GM21367 (cell line): ENCODE data around the gene SFXN4.
"Not testable (repeated sequence)": the region's sequence is repeated elsewhere in the genome, so short reads cannot be mapped to it uniquely, and the experiment has no call there.

Source experiments
- ATAC-seq: cut with Tn5 transposase; IDR thresholded peaks from one replicate; pipeline ENCODE4 v1.9.1; 2021; ENCODE audit not compliant: unreplicated experiment

The SFXN4 gene

DNA sequence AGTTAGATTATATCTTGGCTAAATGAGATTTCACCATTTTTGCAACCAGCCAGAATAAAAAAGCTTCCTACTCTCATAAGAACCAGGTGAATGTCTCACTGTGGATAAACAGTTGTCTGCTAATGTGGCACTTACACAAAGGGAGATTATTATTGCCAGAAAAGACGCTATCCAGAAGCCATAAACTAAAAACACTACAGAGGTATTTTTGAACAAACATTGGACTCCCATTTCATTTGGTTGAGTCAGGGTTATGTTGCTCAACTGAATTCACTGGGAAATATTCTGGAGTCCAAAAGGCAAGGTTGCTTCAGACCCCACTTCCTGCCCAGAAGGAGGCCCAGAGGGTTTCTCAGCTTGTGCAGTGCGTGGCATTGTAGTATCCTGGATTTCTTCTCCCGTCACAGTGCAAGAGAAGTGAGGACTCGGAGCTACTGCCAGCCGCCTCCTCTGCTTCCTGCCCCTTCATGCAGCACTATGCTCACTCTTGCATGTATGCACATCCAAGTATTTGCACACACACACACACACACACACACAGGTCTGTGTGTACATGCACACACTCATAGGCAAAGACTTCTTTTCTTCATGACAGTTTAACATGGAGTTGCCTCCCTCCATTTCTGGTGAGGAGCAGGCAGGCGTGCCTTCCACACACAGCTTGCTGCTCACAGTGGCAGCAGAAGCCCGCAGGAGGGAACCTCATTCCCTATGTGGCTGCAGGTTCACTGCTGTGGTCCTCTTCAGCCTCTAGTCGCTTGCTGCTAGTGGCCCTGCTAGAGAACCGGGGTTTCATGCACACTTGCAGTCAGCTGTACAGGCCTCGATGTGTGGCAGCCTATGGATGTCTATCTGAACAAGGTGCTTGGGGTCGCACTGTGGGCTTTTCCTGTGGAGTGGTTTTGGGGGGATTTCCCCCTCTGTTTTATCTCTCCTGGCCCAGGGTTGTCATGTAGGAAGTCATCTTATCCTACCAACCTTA, 51.5 kb downstream of the SFXN4 start:
- no peak for ATAC-seq

GRCh38 chr10:119112056-119112455, 53.5 kb downstream of the SFXN4 start:
- ATAC-seq, result no peak

- ATAC-seq, result not testable (repeated sequence)
Measured at GRCh38 chr10:119107771-119108170, 57.7 kb downstream of the SFXN4 start.

DNA sequence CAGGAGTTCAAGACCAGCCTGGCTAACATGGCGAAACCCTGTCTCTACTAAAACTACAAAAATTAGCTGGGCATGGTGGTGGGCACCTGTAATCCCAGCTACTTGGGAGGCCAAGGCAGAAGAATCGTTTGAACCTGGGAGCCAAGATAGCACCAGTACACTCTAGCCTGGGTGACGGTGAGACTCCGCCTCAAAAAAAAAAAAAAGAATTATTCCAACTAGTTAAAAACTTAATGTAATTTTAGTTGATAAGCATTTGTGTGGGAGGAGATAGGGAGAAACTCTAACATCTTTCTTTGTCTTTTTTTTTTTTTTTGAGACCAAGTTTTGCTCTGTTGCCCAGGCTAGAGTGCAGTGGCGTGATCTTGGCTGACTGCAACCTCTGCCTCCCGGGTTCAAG, 58.4 kb downstream of the SFXN4 start:
- not testable (repeated sequence) for ATAC-seq

DNA sequence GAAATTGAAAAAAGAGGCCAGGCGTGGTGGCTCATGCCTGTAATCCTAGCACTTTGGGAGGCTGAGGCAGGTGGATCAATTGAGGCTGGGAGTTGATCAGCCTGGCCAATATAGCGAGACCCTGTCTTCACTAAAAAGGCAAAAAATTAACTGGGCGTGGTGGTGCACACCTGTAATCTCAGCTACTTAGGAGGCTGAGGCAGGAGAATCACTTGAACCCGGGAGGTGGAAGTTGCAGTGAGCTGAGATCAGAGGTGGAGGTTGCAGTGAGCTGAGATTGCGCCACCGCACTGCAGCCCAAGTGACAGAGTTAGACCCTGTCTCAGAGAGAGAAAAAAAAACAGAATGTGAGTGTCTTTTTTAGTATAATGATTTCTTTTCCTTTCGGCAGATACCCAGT, 59.6 kb downstream of the SFXN4 start:
- not testable (repeated sequence) for ATAC-seq

GRCh38 chr10:119105155-119105554, 60.4 kb downstream of the SFXN4 start:
- ATAC-seq, result no peak

DNA sequence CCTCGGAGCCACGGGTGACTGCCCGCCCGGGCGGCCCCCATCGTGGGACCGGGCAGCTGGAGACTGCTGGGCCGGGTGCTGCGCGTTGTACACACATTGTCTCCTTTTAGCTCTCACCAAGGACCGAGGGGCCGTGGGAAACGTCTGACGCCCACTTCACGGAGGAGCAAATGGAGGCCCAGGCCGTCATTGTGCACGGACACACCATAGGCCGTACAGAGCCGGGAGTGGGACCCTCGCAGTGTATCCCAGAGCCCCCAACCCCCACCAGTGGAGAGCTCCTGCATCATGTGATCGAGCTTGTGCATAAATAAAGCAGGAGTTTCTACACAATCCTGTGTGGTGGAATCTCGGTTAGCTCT, 60.9 kb downstream of the SFXN4 start:
- no peak for ATAC-seq

GRCh38 chr10:119103903-119104653, 61.4 kb downstream of the SFXN4 start, which contains the start of gene DENND10:
Gene DENND10 (plus strand): TSS chr10:119104113. CDS start chr10:119104143, 30 bp downstream.
- peak; percentile 69 for ATAC-seq

DNA sequence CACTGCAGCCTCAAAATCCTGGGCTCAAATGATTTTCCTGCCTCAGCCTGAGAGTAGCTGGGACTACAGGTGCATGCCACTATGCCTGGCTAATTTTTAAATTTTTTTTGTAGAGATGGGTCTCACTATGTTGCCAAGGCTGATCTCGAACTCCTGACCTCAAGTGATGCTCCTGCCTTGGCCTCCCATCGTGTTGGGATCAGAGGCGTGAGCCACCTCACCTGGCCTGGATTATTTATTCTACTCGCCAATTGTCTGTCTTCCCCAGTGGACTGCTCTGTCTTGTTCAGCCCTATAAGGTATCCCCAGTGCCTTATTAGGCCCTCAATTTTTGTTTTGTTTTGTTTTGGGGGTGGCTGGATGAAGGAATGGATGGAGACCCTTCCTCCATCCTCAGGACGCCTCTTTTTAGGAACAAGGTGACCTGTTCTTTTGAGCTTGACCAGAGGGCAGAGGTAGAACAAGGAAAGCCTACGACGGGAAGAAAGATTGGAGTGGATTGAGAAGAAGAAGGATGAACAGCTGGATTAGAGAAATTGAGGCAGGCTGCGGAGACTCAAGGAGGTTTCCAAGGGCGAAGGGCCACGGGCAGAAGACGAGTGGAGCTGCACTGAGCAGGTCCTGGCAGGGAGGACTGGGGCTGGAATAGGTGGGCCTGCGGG, 62.1 kb downstream of the SFXN4 start:
- no peak for ATAC-seq

GRCh38 chr10:119101366-119102098, 64.0 kb downstream of the SFXN4 start:
- ATAC-seq, result no peak

- ATAC-seq, result no peak
Measured at GRCh38 chr10:119100434-119101238, 64.9 kb downstream of the SFXN4 start.

DNA sequence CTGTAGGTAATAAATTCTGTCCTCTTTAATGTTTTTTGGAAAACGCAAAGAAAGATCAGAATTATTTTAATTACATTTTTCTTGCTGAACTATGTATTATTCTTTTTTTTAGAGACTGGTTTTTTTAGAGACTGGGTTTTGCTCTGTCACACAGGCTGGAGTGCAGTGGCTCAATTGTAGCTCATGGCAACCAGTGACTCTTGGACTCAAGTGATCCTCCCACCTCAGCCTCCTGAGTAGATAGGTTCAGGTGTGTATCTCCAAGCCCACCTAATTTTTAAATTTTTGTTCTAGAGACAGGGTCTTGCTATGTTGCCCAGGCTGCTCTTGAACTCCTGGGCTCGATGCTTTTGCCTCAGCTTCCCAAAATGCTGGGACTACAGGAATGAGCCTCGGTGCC, 66.9 kb downstream of the SFXN4 start:
- ATAC-seq, result no peak

DNA sequence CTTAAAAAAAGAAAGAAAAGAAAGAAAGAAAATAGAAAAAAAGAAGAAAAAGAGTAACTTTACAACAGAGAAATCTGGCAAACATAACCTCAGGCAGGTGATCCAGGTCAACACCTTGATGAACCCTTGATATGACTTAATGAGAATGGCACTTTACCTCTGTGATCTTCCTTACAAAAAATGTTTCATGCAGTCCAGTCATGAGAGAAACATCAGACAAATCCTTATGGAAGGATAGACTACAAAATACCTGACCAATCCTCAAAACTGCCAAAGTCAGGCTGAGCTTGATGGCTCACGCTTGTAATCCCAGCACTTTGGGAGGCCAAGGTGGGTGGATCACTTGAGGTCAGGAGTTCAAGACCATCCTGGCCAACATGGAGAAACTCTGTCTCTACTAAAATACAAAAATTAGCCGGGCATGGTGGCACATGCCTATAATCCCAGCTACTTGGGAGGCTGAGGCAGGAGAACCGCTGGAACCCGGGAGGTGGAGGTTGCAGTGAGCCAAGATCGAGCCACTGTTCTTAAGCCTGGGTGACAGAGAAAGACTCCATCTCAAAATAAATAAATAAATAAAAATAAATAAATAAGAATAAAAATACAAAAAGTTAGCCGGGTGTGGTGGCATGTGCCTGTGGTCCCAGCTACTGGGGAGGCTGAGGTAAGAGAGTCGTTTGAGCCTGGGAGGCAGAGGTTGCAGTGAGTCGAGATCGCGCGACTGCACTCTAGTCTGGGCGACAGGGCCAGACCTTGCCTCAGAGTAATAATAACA, 68.7 kb downstream of the SFXN4 start:
- ATAC-seq, result not testable (repeated sequence)

GRCh38 chr10:119095640-119096039, 69.9 kb downstream of the SFXN4 start:
- ATAC-seq, result no peak

GRCh38 chr10:119090968-119091367, 74.5 kb downstream of the SFXN4 start:
- no peak for ATAC-seq
